Activated CD4-positive, alpha-beta T cell treated with anti-CD3 and anti-CD28 coated beads for 4 hours (primary cell): Measurements from ENCODE around the gene POSTN.
"Not testable (repeated sequence)": the region's sequence is repeated elsewhere in the genome, so short reads cannot be mapped to it uniquely, and the experiment has no call there.

ENCODE experiments used
- DNase-seq, 2 donors: peaks; one replicate each; pipeline ENCODE4 v3.0.0-alpha.2; 2020

The POSTN gene

GRCh38 chr13:37596805-37597204, 1.8 kb downstream of the POSTN start:
- DNase-seq = no peak

GRCh38 chr13:37595162-37595561, 3.4 kb downstream of the POSTN start:
- no peak for DNase-seq

DNA sequence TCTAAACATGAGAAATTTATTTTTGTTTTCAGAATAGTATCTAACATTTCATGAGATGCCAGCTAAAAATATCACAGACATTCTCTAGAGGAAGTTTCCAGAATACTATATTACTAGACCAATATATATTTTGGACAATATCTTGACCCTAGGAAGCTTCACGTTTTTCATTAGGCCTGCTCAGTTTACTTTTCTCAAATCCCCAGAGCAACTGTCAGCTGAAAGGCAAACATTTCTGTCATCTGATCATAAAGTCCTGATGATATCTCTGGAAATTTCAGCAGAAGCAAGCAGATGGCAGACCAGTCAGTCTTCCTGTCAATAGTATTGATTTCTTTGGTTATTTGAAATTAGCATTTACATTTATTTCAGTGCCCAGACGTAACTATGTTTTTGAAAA, 4.0 kb downstream of the POSTN start:
- DNase-seq = no peak

GRCh38 chr13:37589381-37589780, 9.2 kb downstream of the POSTN start:
- not testable (repeated sequence) for DNase-seq

- DNase-seq = no peak
Measured at GRCh38 chr13:37587236-37587635, 11.3 kb downstream of the POSTN start.

DNA sequence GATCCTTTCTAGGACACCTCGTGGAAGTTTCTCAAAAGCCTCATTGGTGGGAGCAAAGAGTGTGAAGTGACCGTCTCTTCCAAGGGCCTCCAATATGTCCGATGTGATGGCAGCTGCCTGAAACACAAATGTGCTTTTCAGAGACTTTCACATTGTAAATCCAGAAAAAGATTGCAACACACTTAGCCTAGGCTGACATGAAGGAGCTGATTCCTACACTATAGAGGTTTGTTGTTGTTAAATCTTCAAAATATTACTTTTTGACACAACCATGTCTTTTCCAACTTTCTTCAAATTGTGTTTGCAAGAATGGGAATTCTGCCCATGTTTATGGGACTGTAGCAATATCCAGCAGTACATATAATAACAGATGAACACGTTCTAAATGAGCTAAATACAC, 12.4 kb downstream of the POSTN start:
- DNase-seq = no peak

DNA sequence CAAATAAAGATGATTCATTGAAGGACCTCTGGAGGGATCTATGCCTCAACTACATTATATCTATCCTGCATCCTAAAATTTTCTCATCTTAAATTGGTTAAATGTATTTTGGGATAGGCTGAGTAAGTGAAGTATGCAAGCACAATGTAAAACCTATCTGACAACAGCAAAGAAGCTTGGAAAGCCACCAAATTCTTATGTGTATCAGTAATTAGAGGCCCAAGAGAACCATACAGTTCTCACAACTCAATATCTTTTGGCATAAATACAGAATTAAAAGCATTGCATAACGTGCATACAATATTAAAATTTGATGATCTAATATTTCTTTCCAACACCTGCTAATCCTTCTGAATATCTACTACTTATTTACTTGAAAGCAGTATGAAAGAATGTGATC, 13.0 kb downstream of the POSTN start:
- DNase-seq = no peak

DNA sequence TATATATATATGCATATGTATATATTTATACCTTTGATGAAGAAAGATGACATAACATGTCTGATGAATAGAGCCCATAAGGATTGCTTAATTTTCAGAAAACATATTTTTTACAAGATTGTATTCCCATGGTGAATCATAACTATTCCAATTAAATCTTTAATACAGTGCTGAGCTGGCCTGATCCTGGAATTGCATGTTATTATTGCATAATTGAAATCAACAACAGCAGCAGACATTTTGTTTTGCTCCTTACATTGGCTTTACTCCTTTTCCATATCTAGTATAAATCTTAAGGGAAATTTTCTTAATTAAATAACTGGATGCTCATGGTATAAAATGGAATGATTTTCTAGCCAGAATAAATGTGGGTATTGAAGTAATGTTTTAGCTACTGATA, 22.0 kb downstream of the POSTN start:
- no peak for DNase-seq

DNA sequence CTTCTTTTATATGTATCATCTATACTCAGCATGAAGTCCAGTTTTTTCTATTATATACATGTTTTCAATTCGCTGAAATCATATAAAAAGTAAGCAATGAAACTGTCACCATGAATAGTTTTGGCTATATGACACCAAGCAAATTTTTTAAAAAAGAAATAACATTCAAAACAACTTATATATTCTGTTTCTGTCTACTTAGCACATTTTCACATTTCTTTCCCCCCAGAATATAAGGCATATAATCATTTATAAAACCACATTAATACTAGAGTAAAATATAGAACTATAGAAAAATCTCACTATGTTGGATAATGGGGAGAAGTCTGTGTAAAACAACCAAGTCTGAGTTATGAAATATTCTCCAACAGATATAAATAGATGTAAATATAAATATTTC, 33.1 kb downstream of the POSTN start:
- no peak for DNase-seq

- no peak for DNase-seq
Measured at GRCh38 chr13:37561031-37561430, 37.5 kb downstream of the POSTN start.

- no peak for DNase-seq
Measured at GRCh38 chr13:37560526-37560925, 38.0 kb downstream of the POSTN start.

DNA sequence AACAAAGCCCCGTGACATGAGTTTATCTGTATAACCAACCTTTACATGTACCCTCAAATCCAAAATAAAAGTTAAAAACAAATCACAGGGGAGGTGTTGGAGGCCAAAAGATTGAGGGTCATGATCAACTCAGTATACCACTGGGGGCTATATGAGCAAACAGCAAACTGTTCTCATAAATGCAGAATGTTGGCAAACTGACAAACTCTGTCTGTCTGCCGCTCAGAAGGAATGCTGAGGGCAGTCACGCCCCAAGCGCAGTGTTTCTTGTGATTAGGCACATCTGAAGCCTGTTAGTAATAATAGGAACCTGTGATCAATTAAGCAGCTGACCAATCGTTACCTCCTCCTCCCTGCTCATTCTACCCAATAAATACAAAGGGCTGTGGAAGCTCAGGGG, 39.8 kb downstream of the POSTN start:
- DNase-seq = not testable (repeated sequence)

GRCh38 chr13:37546087-37546486, 52.5 kb downstream of the POSTN start:
- no peak for DNase-seq

- no peak for DNase-seq
Measured at GRCh38 chr13:37544995-37545394, 53.6 kb downstream of the POSTN start.

GRCh38 chr13:37539976-37540605, 58.5 kb downstream of the POSTN start:
- DNase-seq = no peak

GRCh38 chr13:37539170-37539569, 59.4 kb downstream of the POSTN start:
- no peak for DNase-seq

GRCh38 chr13:37535501-37535900, 63.1 kb downstream of the POSTN start:
- no peak for DNase-seq

- no peak for DNase-seq
Measured at GRCh38 chr13:37534676-37535075, 63.9 kb downstream of the POSTN start.

DNA sequence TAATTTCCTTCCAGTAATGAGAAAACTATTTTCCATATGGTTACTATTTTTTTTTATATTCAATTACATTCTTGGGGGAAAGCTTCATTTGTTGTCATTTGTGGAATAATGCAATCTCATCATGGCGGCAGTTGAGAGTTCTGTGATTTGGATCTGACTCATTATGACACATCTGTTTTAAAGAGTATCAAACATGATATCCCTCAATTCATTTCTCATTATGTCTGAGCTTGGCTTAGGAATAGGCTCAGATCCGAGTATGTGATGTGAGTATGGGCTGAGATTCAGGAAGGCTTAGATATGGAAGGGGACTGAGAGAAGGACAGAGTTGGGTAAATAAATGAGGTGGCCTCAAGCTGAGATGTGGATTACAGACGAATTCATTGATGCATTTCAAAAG, 64.4 kb downstream of the POSTN start:
- no peak for DNase-seq

DNA sequence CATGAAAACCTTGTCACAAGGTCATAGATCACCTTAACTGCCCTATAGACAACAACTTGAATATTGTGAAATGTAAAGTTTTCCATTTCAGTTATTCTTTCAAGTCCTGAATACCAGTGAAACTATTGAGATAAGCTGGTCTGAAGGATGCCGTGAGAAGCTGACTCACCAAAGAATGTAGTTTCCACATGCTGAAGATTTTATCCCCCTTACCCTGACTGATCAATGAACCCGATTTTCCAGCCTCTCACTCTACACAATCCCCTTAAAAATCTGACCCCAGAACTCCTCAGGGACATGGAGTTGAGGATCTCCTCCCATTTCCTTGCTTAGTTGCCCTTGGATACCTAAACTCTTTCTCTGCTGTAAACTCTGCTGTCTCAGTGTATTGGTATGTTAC, 67.5 kb downstream of the POSTN start:
- DNase-seq = no peak

GRCh38 chr13:37529751-37530385, 68.7 kb downstream of the POSTN start:
- no peak for DNase-seq

DNA sequence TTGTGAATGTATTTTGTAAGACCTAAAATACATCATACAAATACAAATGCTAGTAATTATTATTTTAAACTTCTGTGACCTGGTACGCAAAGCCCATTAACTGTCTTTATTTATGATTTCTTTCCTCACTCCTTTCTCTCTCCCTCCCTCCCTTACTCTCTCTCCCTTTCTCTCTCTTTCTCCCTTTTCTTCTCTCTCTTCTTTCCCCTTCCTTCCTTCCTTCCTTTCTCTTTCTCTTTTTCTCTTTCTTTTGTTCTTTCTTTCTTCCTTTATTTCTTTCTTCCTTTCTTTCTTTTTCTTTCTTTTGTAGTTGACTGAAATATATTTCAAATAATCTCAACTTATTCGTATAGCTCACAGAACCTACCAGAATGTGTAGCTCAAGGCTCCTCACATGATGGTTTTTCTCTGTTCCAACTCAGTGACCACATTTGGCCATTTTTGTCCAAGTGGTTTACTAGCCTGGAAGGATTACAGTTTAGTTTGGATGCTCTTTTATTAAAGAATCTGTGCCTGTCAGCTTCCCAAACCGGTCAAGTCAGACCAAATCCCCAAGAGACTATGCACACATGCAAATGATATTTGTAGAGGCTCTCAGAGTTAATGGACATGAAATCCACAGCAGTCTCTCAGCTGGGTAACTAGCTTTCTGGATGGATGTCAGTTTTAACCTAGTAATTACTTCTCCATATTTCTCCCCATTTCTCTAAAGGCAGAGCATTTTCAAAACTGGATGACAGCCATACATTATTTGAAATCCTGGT, 71.7 kb downstream of the POSTN start:
- DNase-seq = no peak

DNA sequence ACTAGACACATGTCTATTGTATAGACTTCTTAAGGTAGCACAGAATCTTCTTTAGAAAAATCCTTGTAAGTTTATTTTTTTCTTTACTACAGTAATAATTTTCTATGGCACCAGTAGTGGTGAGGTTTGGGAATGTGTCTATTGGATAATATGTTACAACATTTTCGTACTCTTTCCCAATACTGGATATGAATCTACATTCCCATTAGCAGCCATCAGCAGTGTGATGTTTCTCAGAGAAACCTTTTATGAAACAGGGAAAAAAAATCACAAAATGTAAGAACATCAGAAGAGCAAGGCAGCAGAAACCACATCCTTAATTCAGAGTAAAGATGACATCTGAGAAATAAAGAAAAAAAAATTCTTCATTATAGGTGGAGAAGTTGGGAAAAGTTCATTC, 83.3 kb downstream of the POSTN start:
- no peak for DNase-seq
